ENCODE results near the gene PXK. TPM values are rescaled to one million over a fixed set of nuclear protein-coding genes. Genes with fewer than 3 reads are reported as not detected.

PXK gene
- polyA plus RNA-seq, 3 donors, result 31.5 to 54.0 (median 52.9) TPM

GRCh38 chr3:58324391-58325390 lies 8.0 kb upstream of the PXK start:
- H3K79me2 ChIP-seq (ENCODE audit: insufficient read depth, low read length), result no peaks in the 10 kb centered on the region
- H3K27me3 ChIP-seq (ENCODE audit: control insufficient read depth in 2 of 2, insufficient read depth in 2 of 2, low read length in 2 of 2), result no peaks in the 10 kb centered on the region
- Mint-ChIP-seq H3K27ac (peak overlapping the region in 2 of 7 donors; percentile 10 to 11), H3K4me1 (peaks cover 5% of the 10 kb centered on the region), H3K4me3 (no peak overlapping the region), H3K9me3 (no peaks in the 10 kb centered on the region), H3K27me3 (ENCODE audit: low read depth in 3 of 3) (peaks cover 0 to 2% (median 0%) of the 10 kb centered on the region in 3 donors), H3K36me3 (peaks cover 3% of the 10 kb centered on the region in 2 donors)
- H4K20me1 ChIP-seq (ENCODE audit: insufficient read depth, low read length), result peaks cover 13% of the 10 kb centered on the region
- no peak overlapping the region for H2AFZ ChIP-seq (ENCODE audit: insufficient read depth, low read depth, low read length, poor library complexity, severe bottlenecking)
- DNase-seq, result no peak
- H3K27ac ChIP-seq (ENCODE audit: low read depth in 1 of 2, low read length in 2 of 2), result no peak overlapping the region
- no peak for TF ChIP-seq CTCF (IDR thresholded peaks at IDR 0.05)
- intact Hi-C loops (cut with micrococcal nuclease), result loop anchor here in 1 of 2 donors (5.0 to 10.0 kb wide), 2 partner anchors 88 to 210 kb away; partner anchors contain the start of gene ACOX2
- H3K36me3 ChIP-seq (replicated peaks in 1 of 2; ENCODE audit: control insufficient read depth in 1 of 2, insufficient read depth in 2 of 2, low read length in 2 of 2), result peaks cover 0 to 3% of the 10 kb centered on the region in 2 donors
- no peaks in the 10 kb centered on the region for H3K9me3 ChIP-seq (replicated peaks in 1 of 2; ENCODE audit: control insufficient read depth in 1 of 2, insufficient read depth in 1 of 2, low read length in 2 of 2)
- H3K4me2 ChIP-seq (replicated peaks; ENCODE audit: extremely low read depth, low read length, poor library complexity, severe bottlenecking), result no peak overlapping the region
- 67% methylated on average over 3 of the region's 7 CpGs for WGBS (ENCODE audit: insufficient coverage)
- H3K9ac ChIP-seq (ENCODE audit: insufficient read depth, low read length, poor library complexity, severe bottlenecking), result no peak overlapping the region
- H3K4me3 ChIP-seq (replicated peaks in 1 of 3; ENCODE audit: low read depth in 2 of 3, low read length in 3 of 3), result no peak overlapping the region
- H3K4me1 ChIP-seq (ENCODE audit: control insufficient read depth in 1 of 2, insufficient read depth in 2 of 2, low read length in 2 of 2), result no peaks in the 10 kb centered on the region

- H3K9me3 Mint-ChIP-seq, result no peaks in the 10 kb centered on the region
- H3K36me3 Mint-ChIP-seq, result no peaks in the 10 kb centered on the region
- peak overlapping the region in 1 of 7 donors; percentile 9 for H3K27ac Mint-ChIP-seq
- no peaks in the 10 kb centered on the region for H3K4me1 ChIP-seq (ENCODE audit: control insufficient read depth in 1 of 2, insufficient read depth in 2 of 2, low read length in 2 of 2)
- intact Hi-C loops (cut with micrococcal nuclease), result loop anchor here in 1 of 2 donors (10.0 kb wide), 1 partner anchor 209 kb away; the partner anchor contains the start of gene ACOX2
- H4K20me1 ChIP-seq (ENCODE audit: insufficient read depth, low read length), result peaks cover 13% of the 10 kb centered on the region
- no peak overlapping the region for H3K4me3 ChIP-seq (replicated peaks in 1 of 3; ENCODE audit: low read depth in 2 of 3, low read length in 3 of 3)
- no peak overlapping the region for H3K9ac ChIP-seq (ENCODE audit: insufficient read depth, low read length, poor library complexity, severe bottlenecking)
- H2AFZ ChIP-seq (ENCODE audit: insufficient read depth, low read depth, low read length, poor library complexity, severe bottlenecking), result no peak overlapping the region
- H3K4me3 Mint-ChIP-seq, result no peak overlapping the region
- peaks cover 6% of the 10 kb centered on the region for H3K4me1 Mint-ChIP-seq
- peaks cover 0 to 2% (median 0%) of the 10 kb centered on the region in 3 donors for H3K27me3 Mint-ChIP-seq (ENCODE audit: low read depth in 3 of 3)
- H3K79me2 ChIP-seq (ENCODE audit: insufficient read depth, low read length), result no peaks in the 10 kb centered on the region
- H3K9me3 ChIP-seq (replicated peaks in 1 of 2; ENCODE audit: control insufficient read depth in 1 of 2, insufficient read depth in 1 of 2, low read length in 2 of 2), result no peaks in the 10 kb centered on the region
- H3K27me3 ChIP-seq (ENCODE audit: control insufficient read depth in 2 of 2, insufficient read depth in 2 of 2, low read length in 2 of 2), result no peaks in the 10 kb centered on the region
- WGBS (ENCODE audit: insufficient coverage), result no CpG with 5 or more reads among the region's 2 CpGs
- DNase-seq, result no peak
- no peak for TF ChIP-seq CTCF (IDR thresholded peaks at IDR 0.05)
- no peaks in the 10 kb centered on the region for H3K36me3 ChIP-seq (replicated peaks in 1 of 2; ENCODE audit: control insufficient read depth in 1 of 2, insufficient read depth in 2 of 2, low read length in 2 of 2)
- H3K4me2 ChIP-seq (replicated peaks; ENCODE audit: extremely low read depth, low read length, poor library complexity, severe bottlenecking), result no peak overlapping the region
- no peak overlapping the region for H3K27ac ChIP-seq (ENCODE audit: low read depth in 1 of 2, low read length in 2 of 2)
Observed at GRCh38 chr3:58325525-58325992, 7.1 kb upstream of the PXK start.
